HG02678 (cell line): ENCODE results near the gene SLC9A8.

Experiments
- ATAC-seq: cut with Tn5 transposase; IDR thresholded peaks from one replicate; pipeline ENCODE4 v1.9.1; 2021; ENCODE audit warnings: mild to moderate bottlenecking, moderate library complexity; ENCODE audit not compliant: unreplicated experiment

The SLC9A8 gene

GRCh38 chr20:49871391-49871948 lies 58.8 kb downstream of the SLC9A8 start:
- no peak for ATAC-seq

GRCh38 chr20:49872056-49872455 lies 59.4 kb downstream of the SLC9A8 start:
- ATAC-seq = no peak

- no peak for ATAC-seq
Measured at GRCh38 chr20:49874696-49875095, 62.1 kb downstream of the SLC9A8 start.

GRCh38 chr20:49877386-49877921 lies 64.8 kb downstream of the SLC9A8 start:
- no peak for ATAC-seq

GRCh38 chr20:49878977-49879376 lies 66.3 kb downstream of the SLC9A8 start:
- ATAC-seq = no peak

GRCh38 chr20:49880177-49880576 lies 67.5 kb downstream of the SLC9A8 start:
- ATAC-seq = no peak

GRCh38 chr20:49880724-49881445 lies 68.3 kb downstream of the SLC9A8 start:
- ATAC-seq = no peak

GRCh38 chr20:49882171-49882970 lies 69.7 kb downstream of the SLC9A8 start:
- no peak for ATAC-seq

GRCh38 chr20:49883246-49883802 lies 70.7 kb downstream of the SLC9A8 start:
- ATAC-seq = no peak

GRCh38 chr20:49885558-49886332 lies 73.1 kb downstream of the SLC9A8 start:
- no peak for ATAC-seq

- ATAC-seq = no peak
Measured at GRCh38 chr20:49886571-49887213, 74.1 kb downstream of the SLC9A8 start.

GRCh38 chr20:49887251-49888211 lies 74.9 kb downstream of the SLC9A8 start:
- no peak for ATAC-seq

- ATAC-seq = no peak
Measured at GRCh38 chr20:49888212-49889000, 75.8 kb downstream of the SLC9A8 start.

GRCh38 chr20:49889001-49889934 lies 76.6 kb downstream of the SLC9A8 start:
- no peak for ATAC-seq

GRCh38 chr20:49889935-49890333 lies 77.3 kb downstream of the SLC9A8 start:
- ATAC-seq = no peak

GRCh38 chr20:49890471-49891361 lies 78.1 kb downstream of the SLC9A8 start:
- ATAC-seq = no peak
